ENCODE measurements around the gene TOP3B. TPM values are rescaled to one million over a fixed set of nuclear protein-coding genes. Genes with fewer than 3 reads are reported as not detected.

The TOP3B gene
- total RNA-seq, 4 donors from 2014 or later = 24.3 to 68.1 (median 48.4) TPM

GRCh38 chr22:21989049-21989448, 6.5 kb upstream of the TOP3B start:
- no peaks in the 10 kb centered on the region for H3K27me3 ChIP-seq
- no peak for DNase-seq (ENCODE audit: low spot score in 2 of 2)
- no peaks in the 10 kb centered on the region for H3K36me3 ChIP-seq
- no peak overlapping the region for H3K4me3 ChIP-seq
- H3K4me1 ChIP-seq = no peaks in the 10 kb centered on the region
- H3K27ac ChIP-seq = no peak overlapping the region
- H3K9me3 ChIP-seq = no peaks in the 10 kb centered on the region
- TF ChIP-seq, protein P1, sequence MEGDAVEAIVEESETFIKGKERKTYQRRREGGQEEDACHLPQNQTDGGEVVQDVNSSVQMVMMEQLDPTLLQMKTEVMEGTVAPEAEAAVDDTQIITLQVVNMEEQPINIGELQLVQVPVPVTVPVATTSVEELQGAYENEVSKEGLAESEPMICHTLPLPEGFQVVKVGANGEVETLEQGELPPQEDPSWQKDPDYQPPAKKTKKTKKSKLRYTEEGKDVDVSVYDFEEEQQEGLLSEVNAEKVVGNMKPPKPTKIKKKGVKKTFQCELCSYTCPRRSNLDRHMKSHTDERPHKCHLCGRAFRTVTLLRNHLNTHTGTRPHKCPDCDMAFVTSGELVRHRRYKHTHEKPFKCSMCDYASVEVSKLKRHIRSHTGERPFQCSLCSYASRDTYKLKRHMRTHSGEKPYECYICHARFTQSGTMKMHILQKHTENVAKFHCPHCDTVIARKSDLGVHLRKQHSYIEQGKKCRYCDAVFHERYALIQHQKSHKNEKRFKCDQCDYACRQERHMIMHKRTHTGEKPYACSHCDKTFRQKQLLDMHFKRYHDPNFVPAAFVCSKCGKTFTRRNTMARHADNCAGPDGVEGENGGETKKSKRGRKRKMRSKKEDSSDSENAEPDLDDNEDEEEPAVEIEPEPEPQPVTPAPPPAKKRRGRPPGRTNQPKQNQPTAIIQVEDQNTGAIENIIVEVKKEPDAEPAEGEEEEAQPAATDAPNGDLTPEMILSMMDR (IDR thresholded peaks at IDR 0.05) = no peak
- no peak for TF ChIP-seq EP300 (IDR thresholded peaks at IDR 0.05)
- 84 to 90% methylated on average over 6 of the region's 6 CpGs for WGBS, 2 donors

DNA sequence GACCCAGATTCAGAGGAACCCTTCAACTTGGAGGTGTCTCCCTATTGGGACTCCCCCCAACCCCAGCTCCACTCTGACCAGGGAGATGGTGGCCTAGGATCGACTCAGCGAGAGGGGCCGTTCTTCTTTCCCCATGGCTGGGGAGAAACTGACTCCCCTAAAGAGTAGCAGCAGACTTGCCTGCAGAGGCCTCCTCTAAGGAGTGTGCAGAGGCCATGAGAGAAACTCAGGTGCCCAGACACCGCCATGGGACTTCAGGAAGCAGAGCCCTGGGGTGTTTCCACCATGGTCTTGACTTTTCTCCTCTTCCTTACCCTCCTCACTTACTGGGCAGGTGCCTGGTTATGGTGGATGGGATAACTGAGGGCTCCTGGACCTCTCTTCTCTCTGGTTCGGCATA, 2.6 kb upstream of the TOP3B start:
- no peak for TF ChIP-seq EP300 (IDR thresholded peaks at IDR 0.05)
- TF ChIP-seq, protein P1 (IDR thresholded peaks at IDR 0.05) = no peak
- no peak for TF ChIP-seq POLR2A (IDR thresholded peaks at IDR 0.05)
- WGBS, 2 donors = 87 to 96% methylated on average over 5 of the region's 5 CpGs
- no peak overlapping the region for H3K4me3 ChIP-seq
- peaks cover 0 to 25% (median 17%) of the 10 kb centered on the region in 4 donors for H3K4me1 ChIP-seq
- DNase-seq (ENCODE audit: low spot score in 2 of 2) = no peak
- no peaks in the 10 kb centered on the region for H3K27me3 ChIP-seq
- no peak overlapping the region for H3K27ac ChIP-seq
- peaks cover 0 to 6% (median 0%) of the 10 kb centered on the region in 3 donors for H3K36me3 ChIP-seq
- no peaks in the 10 kb centered on the region for H3K9me3 ChIP-seq

DNA sequence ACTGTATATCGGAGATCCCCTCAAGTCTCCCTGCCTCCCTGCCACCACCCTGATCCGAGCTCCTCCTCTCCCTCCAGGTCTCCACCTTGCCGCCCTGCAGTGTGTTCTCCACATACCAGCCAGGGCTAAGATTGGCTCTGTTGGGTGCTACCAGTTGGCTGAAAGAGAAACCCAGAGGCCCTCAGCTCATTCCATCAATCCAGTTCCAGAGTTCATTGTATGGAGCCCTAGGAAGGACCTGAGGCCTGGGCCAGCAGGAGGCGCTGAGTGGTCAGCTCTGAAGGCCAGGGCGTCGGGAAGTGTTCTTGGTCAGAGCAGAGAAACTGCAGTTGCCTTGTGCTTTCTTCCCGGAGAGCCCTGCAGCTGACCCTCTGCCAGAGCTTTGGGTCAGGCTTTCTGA, 2.2 kb upstream of the TOP3B start:
- Histone ChIP-seq H3K9me3 (no peaks in the 10 kb centered on the region), H3K27me3 (no peaks in the 10 kb centered on the region), H3K4me3 (no peak overlapping the region), H3K36me3 (peaks cover 0 to 6% (median 0%) of the 10 kb centered on the region in 3 donors), H3K27ac (no peak overlapping the region), H3K4me1 (peaks cover 0 to 25% (median 19%) of the 10 kb centered on the region in 4 donors)
- 41 to 43% methylated on average over 6 to 7 of the region's 7 CpGs for WGBS, 2 donors
- no peak for DNase-seq (ENCODE audit: low spot score in 2 of 2)
- TF ChIP-seq EP300 (IDR thresholded peaks at IDR 0.05) = no peak
- TF ChIP-seq, protein P1 (IDR thresholded peaks at IDR 0.05) = no peak
- TF ChIP-seq POLR2A (IDR thresholded peaks at IDR 0.05) = no peak

GRCh38 chr22:21981874-21982273, 713 bp downstream of the TOP3B start:
- Histone ChIP-seq H3K36me3 (peaks cover 0 to 18% (median 0%) of the 10 kb centered on the region in 3 donors), H3K4me3 (peak overlapping the region; percentile 80 to 98 (median 92)), H3K27me3 (no peaks in the 10 kb centered on the region), H3K27ac (peak overlapping the region; percentile 67 to 90 (median 87)), H3K9me3 (no peaks in the 10 kb centered on the region), H3K4me1 (peaks cover 0 to 34% (median 19%) of the 10 kb centered on the region in 4 donors)
- TF ChIP-seq POLR2A (IDR thresholded peaks at IDR 0.05) (no peak), EP300 (IDR thresholded peaks at IDR 0.05) (no peak)
- TF ChIP-seq, protein P1 (IDR thresholded peaks at IDR 0.05) = no peak
- 29 to 47% methylated on average over 2 of the region's 2 CpGs for WGBS, 2 donors
- DNase-seq (ENCODE audit: low spot score in 2 of 2) = no peak

GRCh38 chr22:21980547-21980946, 2.0 kb downstream of the TOP3B start:
- no peaks in the 10 kb centered on the region for H3K27me3 ChIP-seq
- H3K9me3 ChIP-seq = no peaks in the 10 kb centered on the region
- H3K4me1 ChIP-seq = peaks cover 0 to 34% (median 19%) of the 10 kb centered on the region in 4 donors
- H3K4me3 ChIP-seq = no peak overlapping the region
- no peak for DNase-seq (ENCODE audit: low spot score in 2 of 2)
- peaks cover 0 to 18% (median 0%) of the 10 kb centered on the region in 3 donors for H3K36me3 ChIP-seq
- no peak overlapping the region for H3K27ac ChIP-seq
- TF ChIP-seq POLR2A (IDR thresholded peaks at IDR 0.05) (no peak), EP300 (IDR thresholded peaks at IDR 0.05) (no peak)
- TF ChIP-seq, protein P1 (IDR thresholded peaks at IDR 0.05) = no peak
- WGBS, 2 donors = 66 to 67% methylated on average over 7 of the region's 7 CpGs

Measured in tibial nerve (tissue), 4 donors.